Measurements from ENCODE around the gene FBXO31. TPM values are rescaled to one million over a fixed set of nuclear protein-coding genes. Genes with fewer than 3 reads are reported as not detected.

FBXO31 gene
- total RNA-seq, 6 donors from 2014 or later: 15.9 to 103 (median 31.4) TPM

- H3K4me1 ChIP-seq: peaks cover 0 to 9% (median 7%) of the 10 kb centered on the region in 4 donors
- TF ChIP-seq EP300 (IDR thresholded peaks at IDR 0.05): no peak
- TF ChIP-seq, protein P1, sequence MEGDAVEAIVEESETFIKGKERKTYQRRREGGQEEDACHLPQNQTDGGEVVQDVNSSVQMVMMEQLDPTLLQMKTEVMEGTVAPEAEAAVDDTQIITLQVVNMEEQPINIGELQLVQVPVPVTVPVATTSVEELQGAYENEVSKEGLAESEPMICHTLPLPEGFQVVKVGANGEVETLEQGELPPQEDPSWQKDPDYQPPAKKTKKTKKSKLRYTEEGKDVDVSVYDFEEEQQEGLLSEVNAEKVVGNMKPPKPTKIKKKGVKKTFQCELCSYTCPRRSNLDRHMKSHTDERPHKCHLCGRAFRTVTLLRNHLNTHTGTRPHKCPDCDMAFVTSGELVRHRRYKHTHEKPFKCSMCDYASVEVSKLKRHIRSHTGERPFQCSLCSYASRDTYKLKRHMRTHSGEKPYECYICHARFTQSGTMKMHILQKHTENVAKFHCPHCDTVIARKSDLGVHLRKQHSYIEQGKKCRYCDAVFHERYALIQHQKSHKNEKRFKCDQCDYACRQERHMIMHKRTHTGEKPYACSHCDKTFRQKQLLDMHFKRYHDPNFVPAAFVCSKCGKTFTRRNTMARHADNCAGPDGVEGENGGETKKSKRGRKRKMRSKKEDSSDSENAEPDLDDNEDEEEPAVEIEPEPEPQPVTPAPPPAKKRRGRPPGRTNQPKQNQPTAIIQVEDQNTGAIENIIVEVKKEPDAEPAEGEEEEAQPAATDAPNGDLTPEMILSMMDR (IDR thresholded peaks at IDR 0.05): no peak
- no peak for TF ChIP-seq POLR2A (IDR thresholded peaks at IDR 0.05)
- TF ChIP-seq POLR2AphosphoS5 (IDR thresholded peaks at IDR 0.05): no peak
- no peaks in the 10 kb centered on the region for H3K27me3 ChIP-seq
- no peak overlapping the region for H3K4me3 ChIP-seq
- no peak overlapping the region for H3K27ac ChIP-seq
- ATAC-seq (ENCODE audit: low FRiP score in 2 of 2): no peak
- 59 to 76% methylated on average over 9 to 15 of the region's 15 CpGs for WGBS, 2 donors
- no peak for DNase-seq
- peaks cover 0 to 23% (median 16%) of the 10 kb centered on the region in 4 donors for H3K36me3 ChIP-seq
- H3K9me3 ChIP-seq: no peaks in the 10 kb centered on the region
These were observed 58.1 kb downstream of the FBXO31 start for GRCh38 chr16:87325423-87325858.

DNA sequence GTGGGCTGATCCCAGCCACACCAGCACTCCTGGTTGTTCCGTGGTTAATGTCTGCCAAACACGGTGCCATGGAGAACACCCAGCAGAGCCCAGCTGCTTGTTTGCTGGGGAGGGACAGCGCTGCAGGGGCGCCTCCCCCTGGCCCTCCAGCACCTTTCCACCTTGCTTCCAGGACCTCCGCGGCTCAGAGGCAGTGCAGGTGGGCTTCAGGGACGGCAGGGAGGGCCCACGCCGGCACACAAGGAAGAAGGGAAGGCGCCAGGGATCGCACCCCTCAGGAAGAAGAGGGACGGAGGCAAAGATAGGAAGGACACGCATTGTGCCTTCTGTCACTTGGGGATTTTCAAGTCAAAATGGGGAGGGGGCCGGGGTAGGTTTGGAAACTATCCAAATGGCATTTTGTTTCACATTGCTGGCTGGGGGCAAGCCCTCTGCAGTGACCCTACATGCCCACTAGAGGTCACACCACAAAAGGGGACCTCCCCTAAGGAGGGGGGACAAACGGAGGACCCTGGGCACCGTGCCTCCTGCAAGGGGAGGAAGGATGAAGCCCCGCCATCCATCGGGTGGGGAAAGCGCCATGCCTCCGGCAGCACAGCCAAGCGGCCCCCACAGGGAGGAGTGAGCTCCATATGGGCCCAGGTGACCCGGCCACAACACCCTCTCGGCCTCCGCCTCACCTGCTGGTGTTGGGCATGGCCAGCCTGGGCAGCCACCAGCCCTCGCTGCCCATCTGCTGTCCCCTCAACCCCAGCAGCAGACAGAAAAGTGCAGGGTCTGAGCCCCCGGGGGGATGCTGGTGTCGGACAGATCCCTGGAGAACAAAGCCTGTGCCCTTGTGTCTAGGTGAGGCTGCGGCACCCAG lies 58.9 kb downstream of the FBXO31 start:
- ATAC-seq (ENCODE audit: low FRiP score in 2 of 2) (peak; percentile 58 to 64), DNase-seq (peak in 1 of 2 donors; percentile 75)
- 43 to 54% methylated on average over 14 to 28 of the region's 28 CpGs for WGBS, 2 donors
- no peak overlapping the region for H3K27ac ChIP-seq
- H3K9me3 ChIP-seq: no peaks in the 10 kb centered on the region
- no peak overlapping the region for H3K4me3 ChIP-seq
- no peaks in the 10 kb centered on the region for H3K27me3 ChIP-seq
- peaks cover 0 to 15% (median 9%) of the 10 kb centered on the region in 4 donors for H3K36me3 ChIP-seq
- TF ChIP-seq POLR2A (IDR thresholded peaks at IDR 0.05): no peak
- TF ChIP-seq EP300 (IDR thresholded peaks at IDR 0.05): no peak
- TF ChIP-seq, protein P1 (IDR thresholded peaks at IDR 0.05): peak; percentile 67 to 85 (median 80)
- TF ChIP-seq POLR2AphosphoS5 (IDR thresholded peaks at IDR 0.05): no peak
- peaks cover 0 to 9% (median 7%) of the 10 kb centered on the region in 4 donors for H3K4me1 ChIP-seq

DNA sequence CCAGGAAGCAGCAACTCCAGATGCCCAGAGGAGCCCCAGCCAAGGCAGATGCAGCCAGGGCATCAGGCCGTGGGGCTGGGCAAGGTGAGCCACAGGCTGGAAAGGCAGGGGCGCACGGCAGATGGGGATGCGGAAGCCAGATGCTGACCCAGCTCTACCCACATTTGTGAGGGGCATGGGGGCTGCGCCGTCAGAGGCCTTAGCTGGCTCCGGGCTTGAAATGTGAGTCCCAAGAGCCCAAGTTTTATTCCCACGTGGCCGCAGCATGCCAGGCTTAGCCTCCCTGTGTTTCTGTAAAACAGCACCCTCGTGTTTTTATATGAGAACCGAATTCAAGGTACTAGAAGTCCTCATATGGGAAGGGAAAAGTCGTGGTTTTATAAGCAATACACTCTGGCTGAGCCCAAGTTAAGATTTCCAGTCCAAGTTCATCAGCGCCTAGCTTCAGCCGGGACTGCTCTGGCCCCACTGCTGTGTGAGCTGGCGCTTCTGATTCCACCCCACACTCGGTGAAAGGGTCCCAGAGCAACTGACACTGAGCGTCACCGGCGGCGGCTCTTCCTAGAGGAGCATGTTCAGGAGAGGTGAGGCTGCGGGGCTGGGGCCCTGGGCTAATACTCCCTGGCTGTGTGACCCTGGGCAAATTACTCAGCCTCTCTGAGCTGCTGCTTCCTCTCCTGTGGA lies 59.7 kb downstream of the FBXO31 start:
- WGBS, 2 donors: 89 to 92% methylated on average over 12 to 20 of the region's 21 CpGs
- peaks cover 0 to 10% (median 8%) of the 10 kb centered on the region in 4 donors for H3K4me1 ChIP-seq
- no peak overlapping the region for H3K4me3 ChIP-seq
- ATAC-seq (ENCODE audit: low FRiP score in 2 of 2) (no peak), DNase-seq (peak in 1 of 2 donors; percentile 56)
- H3K36me3 ChIP-seq: peaks cover 0 to 7% (median 5%) of the 10 kb centered on the region in 4 donors
- no peaks in the 10 kb centered on the region for H3K9me3 ChIP-seq
- no peak overlapping the region for H3K27ac ChIP-seq
- no peak for TF ChIP-seq POLR2AphosphoS5 (IDR thresholded peaks at IDR 0.05)
- no peaks in the 10 kb centered on the region for H3K27me3 ChIP-seq

GRCh38 chr16:87322833-87323726 lies 60.5 kb downstream of the FBXO31 start:
- 85 to 91% methylated on average over 15 to 33 of the region's 35 CpGs for WGBS, 2 donors
- ATAC-seq (ENCODE audit: low FRiP score in 2 of 2) (no peak), DNase-seq (peak in 1 of 2 donors; percentile 73)
- H3K36me3 ChIP-seq: no peaks in the 10 kb centered on the region
- H3K9me3 ChIP-seq: no peaks in the 10 kb centered on the region
- no peak for TF ChIP-seq EP300 (IDR thresholded peaks at IDR 0.05)
- no peak for TF ChIP-seq POLR2A (IDR thresholded peaks at IDR 0.05)
- TF ChIP-seq POLR2AphosphoS5 (IDR thresholded peaks at IDR 0.05): no peak
- TF ChIP-seq, protein P1 (IDR thresholded peaks at IDR 0.05): no peak
- H3K27ac ChIP-seq: no peak overlapping the region
- no peak overlapping the region for H3K4me3 ChIP-seq
- H3K27me3 ChIP-seq: no peaks in the 10 kb centered on the region
- H3K4me1 ChIP-seq: peaks cover 7 to 17% (median 14%) of the 10 kb centered on the region in 4 donors
